GM12891 (cell line): ENCODE measurements around the gene RRAS2.

ENCODE experiments used
- DNase-seq: peaks from one replicate; pipeline ENCODE4 v3.0.0; 2011; ENCODE audit warnings: low spot score; ENCODE audit not compliant: insufficient read length
- FAIRE-seq: peaks from 2 replicates; lab custom pipeline; 2011; peaks lifted over from hg19 to GRCh38; lab: Jason Lieb, UNC
- PAX5 ChIP-seq: IDR thresholded peaks from 2 replicates; pipeline ENCODE4 v1.6.1; 2011; ENCODE audit warnings: low read length, moderate library complexity, mild to moderate bottlenecking; ENCODE audit not compliant: insufficient read depth, severe bottlenecking
- POLR2A ChIP-seq: IDR thresholded peaks from 2 replicates; pipeline ENCODE4 v1.6.1; 2011; ENCODE audit warnings: low read depth, low read length, control low read depth
- POLR2AphosphoS5 ChIP-seq: IDR thresholded peaks from 2 replicates; pipeline ENCODE4 v1.6.1; 2011; ENCODE audit warnings: low read depth, low read length, control low read depth
- POU2F2 ChIP-seq: IDR thresholded peaks from 2 replicates; pipeline ENCODE4 v1.6.1; 2011; ENCODE audit warnings: low read depth, mild to moderate bottlenecking, control low read depth, low read length, moderate library complexity
- SPI1 ChIP-seq: IDR thresholded peaks from 2 replicates; pipeline ENCODE4 v1.6.1; 2011; ENCODE audit warnings: low read depth, low read length, control low read depth
- TAF1 ChIP-seq: IDR thresholded peaks from 2 replicates; pipeline ENCODE4 v1.6.1; 2011; ENCODE audit warnings: low read depth, low read length, control low read depth

RRAS2 gene

GRCh38 chr11:14327116-14327515 is 31.9 kb downstream of the RRAS2 start:
- FAIRE-seq: peak; percentile 9
- no peak for TF ChIP-seq TAF1
- no peak for TF ChIP-seq PAX5
- peak; percentile 45; the same call in 1 of the 2 replicates for TF ChIP-seq SPI1
- DNase-seq: no peak

GRCh38 chr11:14323118-14323676 is 35.8 kb downstream of the RRAS2 start:
- FAIRE-seq: no peak
- no peak for TF ChIP-seq POLR2AphosphoS5
- TF ChIP-seq TAF1: no peak
- no peak for TF ChIP-seq POU2F2
- no peak for TF ChIP-seq POLR2A
- TF ChIP-seq SPI1: no peak
- no peak for TF ChIP-seq PAX5
- no peak for DNase-seq

- no peak for TF ChIP-seq POLR2AphosphoS5
- TF ChIP-seq POU2F2: no peak
- no peak for TF ChIP-seq TAF1
- no peak for FAIRE-seq
- no peak for DNase-seq
Measured at GRCh38 chr11:14322510-14322909, 36.5 kb downstream of the RRAS2 start.

GRCh38 chr11:14320020-14320419 is 39.0 kb downstream of the RRAS2 start:
- TF ChIP-seq PAX5 (peak; percentile 9), POU2F2 (no peak)
- FAIRE-seq (peak; percentile 79), DNase-seq (no peak)

GRCh38 chr11:14318581-14318981 is 40.4 kb downstream of the RRAS2 start:
- no peak for FAIRE-seq
- TF ChIP-seq TAF1 (no peak), PAX5 (no peak), POLR2AphosphoS5 (no peak), POU2F2 (no peak), POLR2A (no peak), SPI1 (no peak)
- DNase-seq: no peak

- FAIRE-seq: no peak
Measured at GRCh38 chr11:14317659-14318325, 41.2 kb downstream of the RRAS2 start.

GRCh38 chr11:14315130-14315529 is 43.9 kb downstream of the RRAS2 start:
- TF ChIP-seq POLR2A (no peak), SPI1 (no peak), POU2F2 (no peak), PAX5 (no peak), POLR2AphosphoS5 (no peak), TAF1 (no peak)
- FAIRE-seq (peak; percentile 40), DNase-seq (no peak)

More at GRCh38 chr11:14317659-14318325, 41.2 kb downstream of the RRAS2 start:
- DNase-seq: no peak
- TF ChIP-seq POLR2AphosphoS5 (no peak), SPI1 (no peak), TAF1 (no peak), POLR2A (no peak), PAX5 (no peak), POU2F2 (no peak)

GRCh38 chr11:14314127-14314526 is 44.9 kb downstream of the RRAS2 start:
- no peak for TF ChIP-seq POLR2AphosphoS5
- TF ChIP-seq SPI1: no peak
- TF ChIP-seq POU2F2: no peak
- TF ChIP-seq PAX5: no peak
- no peak for TF ChIP-seq TAF1
- TF ChIP-seq POLR2A: no peak
- DNase-seq: no peak
- FAIRE-seq: no peak

GRCh38 chr11:14312736-14313438 is 46.1 kb downstream of the RRAS2 start:
- FAIRE-seq: no peak

GRCh38 chr11:14310679-14311078 is 48.3 kb downstream of the RRAS2 start:
- FAIRE-seq (peak; percentile 51), DNase-seq (no peak)
- TF ChIP-seq POLR2A (no peak), TAF1 (no peak)

More at GRCh38 chr11:14312736-14313438, 46.1 kb downstream of the RRAS2 start:
- no peak for DNase-seq
- TF ChIP-seq POLR2AphosphoS5 (no peak), TAF1 (no peak), POU2F2 (no peak), POLR2A (no peak)
